ENCODE data around the gene MOB3A.
A peak's percentile ranks its signal among the peaks of the same experiment; 100 is the strongest.

MOB3A gene

DNA sequence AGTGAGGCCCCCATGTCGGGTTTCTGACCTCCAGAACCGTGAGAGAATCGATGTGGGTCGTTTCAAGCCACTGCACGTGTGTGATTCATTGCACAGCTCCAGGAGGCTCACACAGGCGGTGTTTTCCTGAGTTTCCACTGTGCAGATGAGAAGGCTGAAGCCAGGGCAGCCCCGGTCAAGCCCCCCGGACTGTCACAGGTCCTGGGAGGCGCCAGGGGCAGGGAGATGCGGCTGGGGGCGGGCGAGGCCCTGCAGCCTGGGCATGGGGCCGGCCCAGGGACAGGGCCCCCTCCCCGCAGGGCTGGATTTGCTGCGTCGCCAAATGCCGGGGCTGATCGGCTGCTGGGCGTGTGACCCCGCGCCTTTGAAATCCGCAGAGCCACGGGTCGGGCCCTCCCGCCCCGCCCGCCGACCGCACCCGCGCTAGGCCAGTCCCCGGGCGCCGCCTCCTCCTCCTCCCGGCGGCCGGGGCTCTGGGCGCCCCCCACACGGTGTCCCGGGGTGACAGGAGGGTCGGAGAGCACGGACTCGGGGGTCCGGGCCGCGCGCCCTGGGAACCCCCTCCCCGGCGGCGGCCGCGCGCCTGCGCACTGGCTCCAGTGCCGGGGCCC is 35.1 kb downstream of the MOB3A start:
- Histone ChIP-seq H3K9me3 (ENCODE audit: insufficient read depth, low read length, severe bottlenecking) (no peaks in the 10 kb centered on the region), H4K20me1 (ENCODE audit: insufficient read depth, low read length) (no peaks in the 10 kb centered on the region), H3K4me3 (ENCODE audit: low read depth in 1 of 2, low read length in 2 of 2) (peak overlapping the region; percentile 62 to 67; a peak in 3 of 4 replicates), H3K9ac (ENCODE audit: low read depth, low read length) (peak overlapping the region; percentile 64), H3K27me3 (ENCODE audit: insufficient read depth, low read length, poor library complexity) (no peaks in the 10 kb centered on the region), H3K4me1 (ENCODE audit: insufficient read depth, low read length) (peaks cover 41% of the 10 kb centered on the region), H3K36me3 (ENCODE audit: insufficient read depth, low read length) (no peaks in the 10 kb centered on the region), H3K27ac (ENCODE audit: low read length) (peak overlapping the region; percentile 82), H3K4me2 (ENCODE audit: insufficient read depth, low read length) (peak overlapping the region; percentile 95), H2AFZ (ENCODE audit: low read depth, low read length) (peak overlapping the region; percentile 68), H3K79me2 (ENCODE audit: insufficient read depth, low read length) (peaks cover 12% of the 10 kb centered on the region)
- ATAC-seq (ENCODE audit: insufficient read depth, low read depth) (peak; percentile 44), DNase-seq (no peak)
- TF ChIP-seq EZH2 (IDR thresholded peaks at IDR 0.05; ENCODE audit: borderline replicate concordance, low read depth, low read length, severe bottlenecking) = no peak
- TF ChIP-seq, protein P1, sequence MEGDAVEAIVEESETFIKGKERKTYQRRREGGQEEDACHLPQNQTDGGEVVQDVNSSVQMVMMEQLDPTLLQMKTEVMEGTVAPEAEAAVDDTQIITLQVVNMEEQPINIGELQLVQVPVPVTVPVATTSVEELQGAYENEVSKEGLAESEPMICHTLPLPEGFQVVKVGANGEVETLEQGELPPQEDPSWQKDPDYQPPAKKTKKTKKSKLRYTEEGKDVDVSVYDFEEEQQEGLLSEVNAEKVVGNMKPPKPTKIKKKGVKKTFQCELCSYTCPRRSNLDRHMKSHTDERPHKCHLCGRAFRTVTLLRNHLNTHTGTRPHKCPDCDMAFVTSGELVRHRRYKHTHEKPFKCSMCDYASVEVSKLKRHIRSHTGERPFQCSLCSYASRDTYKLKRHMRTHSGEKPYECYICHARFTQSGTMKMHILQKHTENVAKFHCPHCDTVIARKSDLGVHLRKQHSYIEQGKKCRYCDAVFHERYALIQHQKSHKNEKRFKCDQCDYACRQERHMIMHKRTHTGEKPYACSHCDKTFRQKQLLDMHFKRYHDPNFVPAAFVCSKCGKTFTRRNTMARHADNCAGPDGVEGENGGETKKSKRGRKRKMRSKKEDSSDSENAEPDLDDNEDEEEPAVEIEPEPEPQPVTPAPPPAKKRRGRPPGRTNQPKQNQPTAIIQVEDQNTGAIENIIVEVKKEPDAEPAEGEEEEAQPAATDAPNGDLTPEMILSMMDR (IDR thresholded peaks at IDR 0.05; ENCODE audit: borderline replicate concordance, extremely low read depth, low read length, poor library complexity, severe bottlenecking) = no peak

DNA sequence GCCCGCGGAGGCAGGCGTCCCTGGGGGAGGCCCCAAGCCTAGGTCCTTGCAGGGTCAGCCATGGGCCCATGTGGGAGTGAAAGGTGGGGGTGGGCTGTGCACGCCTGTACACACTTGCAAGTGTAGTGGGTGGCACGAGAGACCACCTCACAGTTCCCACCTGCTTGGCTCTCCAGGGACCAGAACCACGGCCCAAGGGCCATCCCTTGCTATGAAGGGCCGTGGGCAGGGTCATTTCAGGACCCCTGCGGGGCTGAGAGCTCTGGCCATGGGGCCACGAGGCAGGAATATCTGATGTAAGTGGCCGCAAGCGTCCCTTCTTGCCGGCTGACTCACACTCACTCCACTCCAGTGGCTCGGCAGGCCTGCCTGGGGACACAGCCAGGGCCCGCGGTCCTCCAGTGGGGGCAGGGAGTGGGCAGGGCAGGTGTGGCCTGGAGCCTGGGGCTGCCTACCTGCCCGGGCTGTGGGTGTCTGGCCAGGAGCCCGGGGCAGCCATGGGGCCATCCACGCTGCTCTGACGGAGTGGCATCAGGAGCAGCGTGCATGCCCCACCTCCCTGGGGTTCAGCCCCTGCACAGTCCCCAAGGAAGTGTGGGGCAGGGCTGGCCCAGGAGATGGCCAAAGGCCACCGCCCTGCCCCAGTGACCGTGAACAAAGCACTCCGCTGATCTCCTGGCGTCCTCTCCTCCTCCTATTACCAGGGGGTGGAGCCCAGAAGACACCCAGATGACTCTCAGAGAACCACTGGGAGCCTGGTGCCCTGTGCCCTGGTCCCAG is 36.5 kb downstream of the MOB3A start:
- DNase-seq (no peak), ATAC-seq (ENCODE audit: insufficient read depth, low read depth) (no peak)
- no peaks in the 10 kb centered on the region for H3K27me3 ChIP-seq (ENCODE audit: insufficient read depth, low read length, poor library complexity)
- TF ChIP-seq EZH2 (IDR thresholded peaks at IDR 0.05; ENCODE audit: borderline replicate concordance, low read depth, low read length, severe bottlenecking) = no peak
- TF ChIP-seq, protein P1 (IDR thresholded peaks at IDR 0.05; ENCODE audit: borderline replicate concordance, extremely low read depth, low read length, poor library complexity, severe bottlenecking) = no peak
- peak overlapping the region in 1 of 2 experiments; percentile 62; a peak in 1 of 4 replicates for H3K4me3 ChIP-seq (ENCODE audit: low read depth in 1 of 2, low read length in 2 of 2)
- H3K36me3 ChIP-seq (ENCODE audit: insufficient read depth, low read length) = no peaks in the 10 kb centered on the region
- no peaks in the 10 kb centered on the region for H3K9me3 ChIP-seq (ENCODE audit: insufficient read depth, low read length, severe bottlenecking)
- H3K4me2 ChIP-seq (ENCODE audit: insufficient read depth, low read length) = peak overlapping the region; percentile 95
- peak overlapping the region; percentile 64; the same call in 1 of the 2 replicates for H3K9ac ChIP-seq (ENCODE audit: low read depth, low read length)
- H2AFZ ChIP-seq (ENCODE audit: low read depth, low read length) = no peak overlapping the region
- no peaks in the 10 kb centered on the region for H4K20me1 ChIP-seq (ENCODE audit: insufficient read depth, low read length)
- H3K79me2 ChIP-seq (ENCODE audit: insufficient read depth, low read length) = peaks cover 12% of the 10 kb centered on the region
- H3K27ac ChIP-seq (ENCODE audit: low read length) = peak overlapping the region; percentile 82
- peaks cover 43% of the 10 kb centered on the region for H3K4me1 ChIP-seq (ENCODE audit: insufficient read depth, low read length)

DNA sequence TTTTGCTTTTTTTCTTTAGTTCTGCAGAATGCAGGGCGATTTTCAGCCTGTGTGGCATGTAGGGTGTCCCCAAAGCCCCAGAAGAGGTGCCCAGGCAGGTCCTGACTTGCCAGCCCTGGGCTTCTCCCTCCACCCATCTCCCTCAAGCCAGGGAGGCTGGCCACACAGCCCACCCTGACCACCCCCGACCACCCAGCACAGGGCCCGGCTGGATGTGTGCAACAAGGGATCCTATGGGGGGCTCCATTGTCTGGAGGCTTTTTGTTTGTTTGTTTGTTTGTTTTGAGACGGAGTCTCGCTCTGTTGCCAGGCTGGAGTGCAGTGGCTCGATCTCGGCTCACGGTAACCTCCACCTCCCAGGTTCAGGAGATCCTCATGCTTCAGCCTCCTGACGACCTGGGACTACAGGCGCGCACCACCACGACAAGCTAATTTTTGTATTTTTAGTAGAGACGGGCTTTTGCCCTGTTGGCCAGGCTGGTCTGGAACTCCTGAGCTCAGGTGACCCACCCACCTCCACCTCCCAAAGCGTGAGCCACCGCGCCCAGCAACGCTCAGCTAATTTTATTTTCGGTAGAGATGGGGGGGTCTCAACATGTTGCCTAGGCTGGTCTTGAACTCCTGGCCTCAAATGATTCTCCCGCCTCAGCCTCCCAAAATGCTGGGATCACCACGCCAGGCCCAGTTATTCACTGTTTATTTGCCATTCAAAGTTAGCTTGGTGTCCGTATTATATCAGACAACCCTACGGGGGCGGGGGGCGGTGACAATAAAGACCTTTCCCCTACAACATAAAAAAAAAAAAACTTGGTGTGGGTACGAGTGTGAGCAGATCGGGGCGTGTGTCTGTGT is 37.3 kb downstream of the MOB3A start:
- no peak overlapping the region for H2AFZ ChIP-seq (ENCODE audit: low read depth, low read length)
- H3K79me2 ChIP-seq (ENCODE audit: insufficient read depth, low read length) = peaks cover 12% of the 10 kb centered on the region
- TF ChIP-seq EZH2 (IDR thresholded peaks at IDR 0.05; ENCODE audit: borderline replicate concordance, low read depth, low read length, severe bottlenecking) = no peak
- TF ChIP-seq, protein P1 (IDR thresholded peaks at IDR 0.05; ENCODE audit: borderline replicate concordance, extremely low read depth, low read length, poor library complexity, severe bottlenecking) = no peak
- no peaks in the 10 kb centered on the region for H4K20me1 ChIP-seq (ENCODE audit: insufficient read depth, low read length)
- peaks cover 43% of the 10 kb centered on the region for H3K4me1 ChIP-seq (ENCODE audit: insufficient read depth, low read length)
- no peak overlapping the region for H3K4me2 ChIP-seq (ENCODE audit: insufficient read depth, low read length)
- no peaks in the 10 kb centered on the region for H3K36me3 ChIP-seq (ENCODE audit: insufficient read depth, low read length)
- no peaks in the 10 kb centered on the region for H3K9me3 ChIP-seq (ENCODE audit: insufficient read depth, low read length, severe bottlenecking)
- ATAC-seq (ENCODE audit: insufficient read depth, low read depth) (no peak), DNase-seq (no peak)
- H3K27ac ChIP-seq (ENCODE audit: low read length) = no peak overlapping the region
- H3K9ac ChIP-seq (ENCODE audit: low read depth, low read length) = no peak overlapping the region
- H3K4me3 ChIP-seq (ENCODE audit: low read depth in 1 of 2, low read length in 2 of 2) = no peak overlapping the region
- H3K27me3 ChIP-seq (ENCODE audit: insufficient read depth, low read length, poor library complexity) = no peaks in the 10 kb centered on the region

Data from DND-41 (cell line).